ENCODE data around the gene SFMBT1.

Gene SFMBT1

DNA sequence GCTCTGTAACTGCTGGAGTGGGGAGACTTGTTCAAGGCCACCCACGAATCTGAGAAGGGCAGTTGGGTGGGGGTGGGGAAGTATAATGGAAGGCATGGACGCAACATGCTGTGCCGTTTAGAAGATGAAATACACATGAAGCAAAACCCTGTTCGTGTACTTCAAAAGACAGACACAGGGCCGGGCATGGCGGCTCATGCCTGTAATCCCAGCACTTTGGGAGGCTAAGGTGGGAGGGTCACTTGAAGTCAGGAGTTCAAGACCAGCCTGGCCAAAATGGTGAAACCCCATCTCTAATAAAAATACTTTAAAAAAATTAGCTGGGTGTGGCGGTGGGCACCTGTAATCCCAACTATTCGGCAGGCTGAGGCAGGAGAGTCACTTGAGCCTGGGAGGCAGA, 36.9 kb upstream of the SFMBT1 start:
- Histone ChIP-seq H3K4me3 (ENCODE audit: insufficient read depth, low read length, poor library complexity, severe bottlenecking) (no peak overlapping the region), H3K4me2 (ENCODE audit: low read depth, low read length, poor library complexity, severe bottlenecking) (no peak overlapping the region), H3K27me3 (ENCODE audit: low read length) (no peaks in the 10 kb centered on the region), H3K9ac (ENCODE audit: low read length) (no peak overlapping the region), H2AFZ (ENCODE audit: low read depth, low read length, severe bottlenecking) (no peak overlapping the region), H3K27ac (ENCODE audit: low read depth, low read length) (no peak overlapping the region), H3K36me3 (ENCODE audit: low read length) (no peaks in the 10 kb centered on the region), H4K20me1 (ENCODE audit: low read depth, low read length) (no peaks in the 10 kb centered on the region), H3K9me3 (ENCODE audit: insufficient read depth, low read length) (no peaks in the 10 kb centered on the region), H3K79me2 (ENCODE audit: insufficient read depth, low read length) (no peaks in the 10 kb centered on the region), H3F3A (ENCODE audit: insufficient read depth) (no peaks in the 10 kb centered on the region), H3K9me2 (replicated peaks; ENCODE audit: insufficient read depth, low read length) (no peaks in the 10 kb centered on the region)
- TF ChIP-seq EZH2phosphoT487 (conservative IDR thresholded peaks at IDR 0.05; ENCODE audit: low read length), result no peak

DNA sequence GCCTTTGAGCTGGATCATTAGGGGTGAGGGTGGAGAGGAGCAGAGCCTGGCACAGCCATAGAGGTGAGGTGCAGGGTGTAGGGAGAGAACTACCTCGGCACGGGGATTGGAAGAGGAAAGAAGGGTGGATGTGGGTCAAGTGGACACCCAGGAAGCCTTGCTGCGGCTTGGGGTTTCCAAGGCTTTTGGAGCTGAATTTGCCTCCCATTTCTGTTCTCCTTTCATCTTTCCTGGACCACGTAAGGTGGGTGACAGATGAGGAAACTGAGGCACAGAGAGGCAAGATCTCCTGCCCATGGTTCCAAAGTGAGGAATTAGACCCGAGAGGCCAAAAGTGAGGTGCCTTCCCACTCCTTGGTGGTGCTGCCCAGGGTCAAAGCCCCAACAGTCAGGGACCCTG, 35.4 kb upstream of the SFMBT1 start:
- H3K4me3 ChIP-seq (ENCODE audit: insufficient read depth, low read length, poor library complexity, severe bottlenecking), result no peak overlapping the region
- H3K9ac ChIP-seq (ENCODE audit: low read length), result no peak overlapping the region
- no peak overlapping the region for H2AFZ ChIP-seq (ENCODE audit: low read depth, low read length, severe bottlenecking)
- TF ChIP-seq EZH2phosphoT487 (conservative IDR thresholded peaks at IDR 0.05; ENCODE audit: low read length), result no peak
- TF ChIP-seq, protein P1, sequence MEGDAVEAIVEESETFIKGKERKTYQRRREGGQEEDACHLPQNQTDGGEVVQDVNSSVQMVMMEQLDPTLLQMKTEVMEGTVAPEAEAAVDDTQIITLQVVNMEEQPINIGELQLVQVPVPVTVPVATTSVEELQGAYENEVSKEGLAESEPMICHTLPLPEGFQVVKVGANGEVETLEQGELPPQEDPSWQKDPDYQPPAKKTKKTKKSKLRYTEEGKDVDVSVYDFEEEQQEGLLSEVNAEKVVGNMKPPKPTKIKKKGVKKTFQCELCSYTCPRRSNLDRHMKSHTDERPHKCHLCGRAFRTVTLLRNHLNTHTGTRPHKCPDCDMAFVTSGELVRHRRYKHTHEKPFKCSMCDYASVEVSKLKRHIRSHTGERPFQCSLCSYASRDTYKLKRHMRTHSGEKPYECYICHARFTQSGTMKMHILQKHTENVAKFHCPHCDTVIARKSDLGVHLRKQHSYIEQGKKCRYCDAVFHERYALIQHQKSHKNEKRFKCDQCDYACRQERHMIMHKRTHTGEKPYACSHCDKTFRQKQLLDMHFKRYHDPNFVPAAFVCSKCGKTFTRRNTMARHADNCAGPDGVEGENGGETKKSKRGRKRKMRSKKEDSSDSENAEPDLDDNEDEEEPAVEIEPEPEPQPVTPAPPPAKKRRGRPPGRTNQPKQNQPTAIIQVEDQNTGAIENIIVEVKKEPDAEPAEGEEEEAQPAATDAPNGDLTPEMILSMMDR (IDR thresholded peaks at IDR 0.05; ENCODE audit: insufficient read depth, low read length, poor library complexity, severe bottlenecking), result no peak
- no peak overlapping the region for H3K4me2 ChIP-seq (ENCODE audit: low read depth, low read length, poor library complexity, severe bottlenecking)
- H3K9me2 ChIP-seq (replicated peaks; ENCODE audit: insufficient read depth, low read length), result no peaks in the 10 kb centered on the region
- H3K9me3 ChIP-seq (ENCODE audit: insufficient read depth, low read length), result no peaks in the 10 kb centered on the region
- H3K27me3 ChIP-seq (ENCODE audit: low read length), result no peaks in the 10 kb centered on the region
- H3K27ac ChIP-seq (ENCODE audit: low read depth, low read length), result no peak overlapping the region
- no peaks in the 10 kb centered on the region for H3K36me3 ChIP-seq (ENCODE audit: low read length)
- no peaks in the 10 kb centered on the region for H3F3A ChIP-seq (ENCODE audit: insufficient read depth)
- no peaks in the 10 kb centered on the region for H3K79me2 ChIP-seq (ENCODE audit: insufficient read depth, low read length)
- no peaks in the 10 kb centered on the region for H4K20me1 ChIP-seq (ENCODE audit: low read depth, low read length)

DNA sequence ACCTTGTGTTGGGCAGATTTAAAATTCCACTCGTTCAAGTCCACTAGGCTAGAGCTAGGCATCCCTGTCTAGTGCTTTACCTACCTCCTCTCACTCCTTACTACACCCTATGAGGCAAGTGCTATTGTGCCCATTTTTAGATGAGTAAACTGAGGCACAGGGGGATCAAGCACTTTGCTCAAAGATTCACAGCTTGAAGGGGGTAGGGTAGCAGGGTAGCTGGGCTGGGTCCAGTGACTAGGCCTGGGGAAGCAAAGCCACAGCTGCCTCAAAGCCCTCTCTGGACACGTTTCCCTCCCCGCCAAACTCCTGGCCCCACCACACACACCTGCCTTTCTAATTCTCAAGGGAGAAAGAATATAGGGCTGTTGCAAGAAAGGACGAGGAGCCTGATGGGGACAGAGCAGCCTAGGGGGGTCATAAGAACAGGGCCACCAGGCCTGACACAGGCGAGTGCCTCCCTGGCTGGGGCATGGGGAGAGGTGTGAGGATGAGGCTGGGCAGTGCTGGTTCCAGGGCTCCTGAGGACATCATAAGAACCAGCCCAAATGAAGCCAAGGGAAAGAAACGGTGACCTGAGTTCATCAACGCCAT, 34.8 kb upstream of the SFMBT1 start:
- no peaks in the 10 kb centered on the region for H3K27me3 ChIP-seq (ENCODE audit: low read length)
- H3K36me3 ChIP-seq (ENCODE audit: low read length), result no peaks in the 10 kb centered on the region
- H4K20me1 ChIP-seq (ENCODE audit: low read depth, low read length), result no peaks in the 10 kb centered on the region
- TF ChIP-seq EZH2phosphoT487 (conservative IDR thresholded peaks at IDR 0.05; ENCODE audit: low read length), result no peak
- TF ChIP-seq, protein P1 (IDR thresholded peaks at IDR 0.05; ENCODE audit: insufficient read depth, low read length, poor library complexity, severe bottlenecking), result no peak
- no peaks in the 10 kb centered on the region for H3F3A ChIP-seq (ENCODE audit: insufficient read depth)
- no peak overlapping the region for H3K4me3 ChIP-seq (ENCODE audit: insufficient read depth, low read length, poor library complexity, severe bottlenecking)
- H3K9ac ChIP-seq (ENCODE audit: low read length), result no peak overlapping the region
- no peaks in the 10 kb centered on the region for H3K79me2 ChIP-seq (ENCODE audit: insufficient read depth, low read length)
- H2AFZ ChIP-seq (ENCODE audit: low read depth, low read length, severe bottlenecking), result no peak overlapping the region
- no peaks in the 10 kb centered on the region for H3K9me3 ChIP-seq (ENCODE audit: insufficient read depth, low read length)
- no peak overlapping the region for H3K4me2 ChIP-seq (ENCODE audit: low read depth, low read length, poor library complexity, severe bottlenecking)
- no peak overlapping the region for H3K27ac ChIP-seq (ENCODE audit: low read depth, low read length)
- no peaks in the 10 kb centered on the region for H3K9me2 ChIP-seq (replicated peaks; ENCODE audit: insufficient read depth, low read length)

DNA sequence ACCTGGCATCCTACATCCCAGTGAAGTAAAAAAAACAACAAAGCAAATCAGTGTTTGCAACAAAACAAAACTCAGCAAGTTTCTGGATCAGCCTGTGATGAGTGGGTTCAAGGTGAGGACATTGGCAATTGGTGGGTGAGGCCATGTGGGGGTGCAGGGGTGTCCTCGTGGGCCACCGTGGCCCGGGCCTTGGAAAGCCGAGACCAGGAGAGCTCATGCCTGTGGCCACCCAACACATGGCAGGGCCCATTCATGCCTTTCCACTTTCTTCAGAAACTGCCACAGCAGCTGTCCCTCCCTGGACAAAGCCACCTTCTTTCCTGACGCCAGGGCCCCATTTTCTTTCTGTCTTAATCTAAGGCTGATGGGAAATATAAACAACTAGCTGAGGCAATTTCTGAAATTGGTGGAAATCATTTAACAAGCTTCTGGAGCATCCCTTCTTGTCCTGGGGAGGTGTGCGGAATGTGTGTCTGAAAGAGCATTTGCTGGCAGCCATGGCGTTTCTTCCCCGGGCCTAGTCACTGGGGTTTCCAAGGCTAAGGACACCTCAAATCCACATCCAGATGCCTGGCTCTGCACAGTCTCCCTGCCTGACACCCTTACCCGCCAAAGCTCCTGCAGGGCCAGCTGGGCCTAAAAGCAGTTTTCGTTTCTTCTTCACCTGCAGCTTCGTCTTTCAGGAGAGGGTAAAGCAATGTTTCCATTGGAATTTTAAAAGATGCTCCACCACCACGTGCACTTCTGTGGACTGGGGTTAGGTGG, 34.1 kb upstream of the SFMBT1 start:
- no peaks in the 10 kb centered on the region for H3F3A ChIP-seq (ENCODE audit: insufficient read depth)
- H2AFZ ChIP-seq (ENCODE audit: low read depth, low read length, severe bottlenecking), result no peak overlapping the region
- H3K9ac ChIP-seq (ENCODE audit: low read length), result no peak overlapping the region
- no peak overlapping the region for H3K27ac ChIP-seq (ENCODE audit: low read depth, low read length)
- H3K9me3 ChIP-seq (ENCODE audit: insufficient read depth, low read length), result no peaks in the 10 kb centered on the region
- H3K9me2 ChIP-seq (replicated peaks; ENCODE audit: insufficient read depth, low read length), result no peaks in the 10 kb centered on the region
- no peak overlapping the region for H3K4me3 ChIP-seq (ENCODE audit: insufficient read depth, low read length, poor library complexity, severe bottlenecking)
- no peak overlapping the region for H3K4me2 ChIP-seq (ENCODE audit: low read depth, low read length, poor library complexity, severe bottlenecking)
- no peaks in the 10 kb centered on the region for H4K20me1 ChIP-seq (ENCODE audit: low read depth, low read length)
- TF ChIP-seq, protein P1 (IDR thresholded peaks at IDR 0.05; ENCODE audit: insufficient read depth, low read length, poor library complexity, severe bottlenecking), result no peak
- no peak for TF ChIP-seq EZH2phosphoT487 (conservative IDR thresholded peaks at IDR 0.05; ENCODE audit: low read length)
- no peaks in the 10 kb centered on the region for H3K27me3 ChIP-seq (ENCODE audit: low read length)
- no peaks in the 10 kb centered on the region for H3K79me2 ChIP-seq (ENCODE audit: insufficient read depth, low read length)
- H3K36me3 ChIP-seq (ENCODE audit: low read length), result no peaks in the 10 kb centered on the region

Measured in SU-DHL-6 (cell line).